SK-N-SH treated with all-trans-retinoic acid at 6 μM for 48 hours (cell line): ENCODE data around the gene HEXIM1.

Experiments used
- CREB5 ChIP-seq: fragments of 250-450 bp; sonication (Bioruptor Pico); IDR thresholded peaks from 2 replicates; pipeline ENCODE4 v1.5.1; 2020; ENCODE audit warnings: low read depth, mild to moderate bottlenecking, moderate library complexity
- CSRNP3 ChIP-seq: fragments of 250-450 bp; sonication (Bioruptor Pico); IDR thresholded peaks from 2 replicates; pipeline ENCODE4 v1.5.1; 2021; ENCODE audit warnings: mild to moderate bottlenecking, moderate library complexity
- TOX ChIP-seq: fragments of 250-450 bp; sonication (Bioruptor Pico); IDR thresholded peaks from 2 replicates; pipeline ENCODE4 v1.8.0; 2021; ENCODE audit warnings: mild to moderate bottlenecking, moderate library complexity, borderline replicate concordance
- ZFP3 ChIP-seq: fragments of 250-450 bp; sonication (Bioruptor Pico); IDR thresholded peaks from 2 replicates; pipeline ENCODE4 v1.5.0; 2020; ENCODE audit warnings: mild to moderate bottlenecking, moderate library complexity

- no peak for TF ChIP-seq ZFP3 (CRISPR knock-in tag)
- TF ChIP-seq TOX: no peak
- TF ChIP-seq CSRNP3 (CRISPR knock-in tag): no peak
- no peak for TF ChIP-seq CREB5
These were observed 35.9 kb downstream of the HEXIM1 start for GRCh38 chr17:45184144-45184543.
